HG02885 (cell line): ENCODE measurements around the gene PEAR1.

Experiments used
- ATAC-seq: cut with Tn5 transposase; IDR thresholded peaks from one replicate; pipeline ENCODE4 v1.9.1; 2021; ENCODE audit warnings: mild to moderate bottlenecking; ENCODE audit not compliant: unreplicated experiment, poor library complexity

Gene PEAR1

DNA sequence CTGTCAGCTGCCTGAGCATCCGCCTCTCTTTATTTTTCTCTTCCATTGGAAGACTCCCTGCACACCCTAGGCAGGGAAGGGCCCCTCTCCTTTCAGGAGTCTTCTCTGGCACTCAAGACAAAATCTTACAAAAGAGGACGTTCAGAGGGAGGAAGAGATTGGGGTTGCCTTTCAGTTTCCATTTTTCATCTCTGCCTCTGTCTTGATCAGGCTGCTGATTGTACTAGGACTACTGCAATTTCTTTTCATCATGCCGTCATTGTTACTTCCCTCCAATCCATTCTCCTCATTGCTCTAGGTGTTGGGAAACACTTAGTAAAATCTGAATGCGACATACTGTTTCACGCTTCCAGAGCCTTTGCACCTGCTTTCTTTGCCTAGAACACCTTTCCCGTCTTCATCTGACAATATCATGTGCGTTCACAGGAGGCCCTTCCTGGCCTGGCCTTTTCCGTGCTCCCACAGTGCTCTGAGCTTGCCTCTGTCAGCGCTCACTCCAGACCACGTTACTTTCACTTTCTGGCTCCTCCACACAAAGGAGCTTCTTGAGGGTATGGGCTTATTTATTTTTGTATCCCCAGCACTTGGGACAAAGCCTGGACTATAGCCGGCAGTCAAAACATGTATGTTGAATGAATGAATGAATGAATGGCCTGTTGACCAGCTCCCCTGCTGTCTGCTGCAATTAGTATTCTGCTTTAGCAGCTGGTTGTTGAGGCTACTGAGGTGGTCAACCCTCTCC is 37.9 kb downstream of the PEAR1 start:
- ATAC-seq: no peak

DNA sequence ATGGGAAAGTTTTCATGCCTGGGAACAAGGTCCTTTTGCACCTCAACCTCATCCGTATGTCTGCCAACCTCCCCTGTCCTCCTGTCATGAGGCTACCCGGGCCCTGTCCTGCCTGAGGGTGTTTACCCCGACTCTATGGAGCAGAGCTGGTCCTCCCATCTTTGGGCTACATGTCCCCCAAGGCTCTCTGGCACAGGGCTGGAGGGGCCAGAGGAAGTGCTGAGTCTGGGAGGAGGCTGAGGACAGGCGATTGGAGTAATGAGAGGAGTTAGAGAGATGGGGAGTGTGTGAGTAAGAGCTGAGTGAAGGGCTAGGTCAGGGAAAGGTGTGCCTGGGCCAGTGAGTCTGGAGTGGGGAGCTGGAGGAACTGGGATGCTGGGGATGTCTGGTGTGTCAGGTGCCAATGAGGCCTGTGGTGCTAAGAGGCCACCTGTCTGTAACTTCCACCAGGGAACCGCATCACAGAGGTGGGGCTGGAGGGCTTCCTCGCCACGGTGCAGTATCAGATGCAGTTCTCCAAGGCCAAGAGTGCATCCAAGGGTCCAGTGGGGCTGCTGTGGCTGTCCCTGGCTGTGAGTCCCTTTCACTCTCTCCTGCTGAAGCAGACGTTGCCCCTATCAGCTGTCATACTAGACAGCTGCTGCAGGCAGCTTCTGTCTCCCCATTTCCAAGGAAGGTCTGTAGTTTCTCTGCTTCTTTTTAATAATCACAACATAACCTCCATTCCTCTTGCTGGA is 38.6 kb downstream of the PEAR1 start:
- no peak for ATAC-seq

DNA sequence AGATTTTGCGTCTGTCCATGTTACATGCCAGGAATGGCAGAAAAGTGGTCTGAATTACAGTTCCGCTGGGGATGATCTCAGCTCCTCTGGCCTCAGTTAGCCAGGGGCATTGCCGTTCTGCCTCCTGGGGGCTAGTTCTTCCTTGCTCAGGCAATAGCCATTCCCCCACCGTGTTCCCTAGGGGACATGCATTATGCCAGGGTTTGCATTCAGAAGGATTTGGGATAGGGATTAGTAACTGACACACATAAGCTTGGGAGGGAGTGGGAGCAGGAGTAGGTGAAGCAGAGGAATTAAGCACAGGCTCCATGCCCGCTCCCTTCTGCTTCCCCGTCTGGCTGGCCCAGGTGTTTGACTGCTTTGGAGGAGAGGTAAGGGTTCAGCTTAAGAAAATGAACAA is 39.6 kb downstream of the PEAR1 start:
- ATAC-seq: no peak

DNA sequence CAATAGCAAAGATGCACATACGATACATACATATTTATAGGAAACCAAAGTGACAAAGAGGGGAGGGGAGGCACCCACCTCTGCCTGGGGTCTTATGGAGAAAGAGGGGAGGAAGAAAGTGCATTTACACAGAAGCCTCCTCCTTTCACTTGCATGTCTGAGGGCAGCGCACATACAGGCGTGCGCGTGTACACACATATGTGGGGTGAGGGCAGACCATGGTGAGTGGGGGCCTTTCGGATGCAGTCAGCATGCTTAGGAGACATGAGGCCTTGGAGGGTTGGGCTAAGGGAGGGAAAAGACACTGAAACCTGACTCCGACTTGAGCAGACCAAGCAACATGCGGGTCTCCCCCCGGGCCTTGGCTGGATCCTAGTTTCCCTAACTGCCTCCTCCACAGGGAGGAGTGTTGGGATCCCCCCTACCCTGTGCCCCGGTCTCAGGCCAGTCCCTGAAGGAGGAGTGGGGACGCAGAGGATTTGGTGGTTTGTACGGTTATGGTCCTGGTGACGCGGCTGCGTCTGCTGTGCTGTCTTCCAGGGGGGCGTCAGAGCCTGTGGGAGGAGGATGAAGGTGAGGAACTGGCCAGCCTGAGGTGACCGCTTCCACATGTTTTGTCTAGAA is 42.1 kb downstream of the PEAR1 start:
- ATAC-seq: no peak

DNA sequence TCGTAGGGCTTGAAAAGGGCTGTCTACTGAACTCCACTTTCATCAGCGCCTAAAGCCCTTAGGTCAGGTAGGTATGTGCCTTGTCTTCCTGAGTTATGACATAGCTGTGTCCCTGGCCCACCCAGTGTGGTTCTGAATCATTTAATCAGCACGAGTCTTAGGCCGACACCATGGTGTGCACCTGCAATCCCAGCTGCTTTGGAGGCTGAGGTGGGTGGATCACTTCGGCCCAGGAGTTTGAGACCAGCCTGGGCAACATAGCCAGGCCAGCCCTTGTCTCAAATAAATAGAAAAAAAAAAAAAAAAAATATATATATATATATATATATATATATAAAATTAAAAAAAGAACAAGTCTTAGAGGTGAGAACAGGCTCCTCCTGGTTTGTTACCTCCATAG is 42.7 kb downstream of the PEAR1 start:
- no peak for ATAC-seq

DNA sequence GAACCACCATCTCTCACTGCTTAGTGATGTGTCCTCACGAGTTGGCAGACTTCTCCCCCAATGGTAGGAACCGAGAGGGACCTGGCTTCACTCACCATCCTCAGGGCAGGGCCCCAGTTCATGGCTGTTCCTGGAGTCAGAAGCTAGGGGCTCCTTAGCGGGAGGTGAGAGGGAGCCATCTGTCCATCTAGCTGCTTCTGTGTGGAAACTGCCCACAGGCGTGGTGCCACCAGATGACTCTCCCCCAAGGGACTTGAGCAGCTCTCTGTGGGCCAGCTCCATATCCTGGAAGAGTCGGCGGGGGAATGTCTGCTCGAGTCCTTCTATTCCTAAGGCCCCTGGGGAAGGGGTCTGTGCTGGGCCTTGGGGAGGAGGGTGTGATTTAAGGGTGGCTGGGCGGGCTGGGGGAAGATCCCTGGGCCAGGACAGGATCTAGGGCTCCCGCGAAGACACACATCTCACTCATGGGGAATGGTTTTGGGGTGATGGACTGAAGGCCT is 43.3 kb downstream of the PEAR1 start:
- no peak for ATAC-seq

DNA sequence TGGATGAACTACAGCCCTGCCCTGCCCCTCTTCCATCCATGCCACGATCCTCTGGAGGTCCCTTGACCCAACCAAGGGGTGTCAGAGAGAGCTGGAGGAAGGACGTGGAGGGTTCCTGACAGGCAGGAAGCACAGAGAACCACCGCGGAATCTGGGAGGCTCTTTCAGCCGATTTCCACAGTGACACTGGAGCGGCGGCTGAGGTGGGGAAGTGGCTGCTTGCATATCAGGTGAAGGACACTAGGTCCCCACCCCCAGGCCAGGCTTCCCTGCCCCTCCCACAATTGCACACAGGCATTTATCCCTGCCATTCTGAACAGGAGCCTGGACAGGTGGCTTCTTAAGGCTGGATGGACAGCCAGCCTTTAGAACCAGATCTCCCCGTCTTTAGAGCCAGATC is 44.4 kb downstream of the PEAR1 start:
- no peak for ATAC-seq

DNA sequence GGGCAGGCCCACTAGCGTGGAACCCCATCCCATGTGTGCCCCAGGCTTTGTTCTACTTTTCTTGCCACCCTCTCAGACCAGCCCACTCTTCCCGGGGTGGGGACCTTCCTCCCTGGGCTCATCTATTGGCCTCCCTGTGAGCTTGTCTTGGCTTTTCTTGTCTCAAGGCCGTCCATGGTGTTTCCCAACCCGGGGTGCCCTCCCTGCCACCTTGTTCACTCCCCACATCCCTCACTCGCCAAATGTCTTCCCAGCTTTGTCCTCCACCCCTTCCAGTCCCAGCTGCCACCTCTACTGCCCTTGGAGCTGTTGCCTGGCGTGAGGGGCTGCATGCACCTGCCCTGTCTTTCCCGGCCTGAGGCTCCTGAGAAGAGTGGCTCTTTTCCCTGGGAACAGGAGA is 45.3 kb downstream of the PEAR1 start:
- no peak for ATAC-seq

DNA sequence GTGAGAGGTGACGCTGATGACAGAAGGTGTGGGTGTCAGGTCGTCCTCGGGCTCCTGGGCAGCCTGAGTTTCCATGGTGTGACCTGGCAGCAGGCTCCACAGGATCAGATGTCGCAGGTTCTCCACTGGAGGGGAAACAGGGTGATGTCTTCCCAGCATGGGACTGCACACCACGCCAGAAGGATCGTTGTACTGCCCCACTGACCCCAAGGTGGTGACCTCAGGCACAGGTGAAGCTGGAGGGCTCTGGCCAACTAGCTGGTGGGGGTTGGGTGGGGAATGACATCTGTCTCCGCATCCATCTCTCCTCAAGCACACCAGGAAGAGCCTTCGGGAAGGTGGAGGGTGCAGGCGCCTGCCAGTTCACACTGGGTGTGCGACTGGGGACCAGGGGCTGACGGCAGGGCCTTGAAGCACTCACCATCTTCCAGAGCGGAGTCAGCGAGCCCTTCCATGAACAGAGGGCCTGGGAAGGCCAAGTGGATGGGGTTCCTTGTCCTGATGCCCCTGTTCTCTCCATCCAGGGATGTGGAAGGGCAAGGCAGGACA is 46.3 kb downstream of the PEAR1 start:
- ATAC-seq: no peak

DNA sequence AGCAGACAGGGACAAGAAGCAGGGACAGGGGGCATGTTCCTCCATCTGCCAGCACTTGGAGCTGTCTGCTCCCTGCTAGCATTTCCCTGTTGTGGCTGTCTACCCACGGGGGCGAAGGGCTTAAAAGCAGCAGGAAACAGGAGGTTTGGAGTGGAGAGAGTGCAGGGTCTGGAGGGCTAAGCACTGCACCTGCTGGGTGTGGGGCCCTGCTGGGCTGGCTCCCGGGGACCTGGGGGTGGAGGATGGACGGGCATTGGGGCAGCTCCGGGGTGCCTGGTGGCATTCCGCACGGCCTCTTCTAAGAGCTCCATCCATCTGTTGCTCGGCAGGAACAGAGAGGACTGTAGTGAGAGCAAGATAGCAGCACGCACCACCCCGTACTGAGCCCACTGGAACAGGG is 48.2 kb downstream of the PEAR1 start:
- ATAC-seq: no peak

DNA sequence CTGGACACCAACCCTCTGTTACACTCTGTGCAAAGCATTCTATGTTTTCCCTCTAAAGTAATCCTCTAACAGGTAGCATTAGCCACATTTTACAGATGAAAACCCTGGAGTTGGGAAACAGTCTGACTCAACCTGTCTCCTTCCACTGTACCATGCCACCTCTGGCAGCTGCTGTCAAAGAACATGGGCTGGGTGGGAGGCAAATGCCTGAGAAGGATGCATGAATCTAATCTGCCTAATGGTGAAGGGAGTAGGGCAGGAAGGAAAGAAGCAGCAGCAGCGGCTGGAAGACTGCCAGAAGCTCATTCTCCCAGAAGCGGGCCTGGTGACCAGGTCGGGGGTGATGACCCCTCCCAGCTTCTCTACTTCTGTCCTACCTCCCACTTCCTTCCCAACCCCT is 48.7 kb downstream of the PEAR1 start:
- ATAC-seq: no peak

DNA sequence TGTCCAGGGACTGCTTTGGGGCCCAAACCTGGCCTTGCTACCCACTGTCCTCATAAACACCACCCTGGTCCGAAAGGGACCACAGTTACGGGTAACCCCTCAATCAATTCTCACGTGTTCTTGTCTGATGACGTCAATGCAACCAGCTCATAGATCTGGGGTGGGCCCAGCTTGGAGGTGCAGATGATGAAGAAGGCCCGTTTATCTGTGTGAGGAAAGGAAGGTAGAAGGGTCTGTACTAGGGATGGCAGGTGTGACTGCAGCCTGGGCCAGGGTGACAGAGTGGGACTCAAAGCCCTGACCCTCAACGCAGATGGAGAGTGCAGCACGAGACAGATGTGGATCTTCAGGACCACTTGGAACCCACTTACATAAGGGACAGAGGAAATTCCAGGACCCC is 49.1 kb downstream of the PEAR1 start:
- no peak for ATAC-seq

DNA sequence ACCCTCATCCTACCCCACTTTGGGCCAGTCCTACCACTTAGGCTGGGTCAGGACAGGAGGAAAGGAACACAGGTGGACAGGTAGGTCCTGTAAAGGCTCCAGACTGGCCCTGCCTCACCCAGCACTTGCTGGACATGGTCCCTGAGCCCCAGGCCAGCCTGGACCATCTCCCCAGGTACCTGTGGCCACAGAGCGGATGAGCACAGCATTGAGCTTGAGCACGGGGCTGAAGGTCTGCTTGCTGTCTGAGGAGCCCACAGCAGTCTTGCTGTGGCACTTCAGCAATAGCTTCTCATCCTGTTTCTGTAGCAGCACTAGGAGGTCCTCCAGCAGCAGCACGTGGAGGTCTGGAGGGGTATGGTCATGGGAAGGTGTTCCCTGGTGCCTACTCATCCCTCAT is 50.2 kb downstream of the PEAR1 start:
- ATAC-seq: no peak

DNA sequence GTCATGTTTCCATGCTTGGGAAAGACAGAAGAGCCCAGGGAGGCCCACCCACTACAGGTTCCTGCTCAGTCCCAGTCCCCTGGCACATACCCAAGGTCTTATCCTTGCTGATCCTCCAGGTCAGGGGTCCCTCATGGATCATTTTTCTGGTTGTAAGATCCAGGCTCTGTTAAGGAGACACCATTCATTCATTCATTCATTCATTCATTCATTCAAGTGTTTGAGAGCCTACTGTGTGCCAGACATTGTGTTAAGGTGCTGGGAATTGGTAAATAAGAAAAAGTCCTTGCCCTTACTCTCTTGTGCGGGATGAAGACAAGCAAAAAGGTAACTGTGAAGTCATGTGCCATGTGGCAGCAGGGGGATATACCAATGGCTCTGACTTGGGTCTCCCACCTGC is 50.8 kb downstream of the PEAR1 start:
- ATAC-seq: no peak

DNA sequence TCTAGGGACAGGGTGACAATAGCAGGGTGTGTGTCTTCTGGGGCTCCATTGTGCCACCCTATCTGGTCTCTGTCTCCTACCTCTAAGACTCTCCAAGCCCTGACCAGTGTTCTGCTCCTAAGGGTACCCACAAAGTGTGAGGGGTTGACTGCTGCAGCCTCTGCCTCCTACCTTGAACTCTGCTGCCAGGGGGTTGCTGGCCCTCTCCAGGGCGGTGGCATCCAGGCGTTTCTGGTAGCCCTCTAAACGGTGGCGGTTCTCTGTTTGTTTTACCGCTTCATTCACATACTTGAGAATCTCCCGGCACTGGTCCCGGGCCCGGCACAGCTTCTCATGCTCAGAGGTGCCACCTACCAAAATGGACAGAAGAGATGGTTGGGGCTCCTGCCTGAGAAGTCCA is 51.3 kb downstream of the PEAR1 start:
- ATAC-seq: no peak

DNA sequence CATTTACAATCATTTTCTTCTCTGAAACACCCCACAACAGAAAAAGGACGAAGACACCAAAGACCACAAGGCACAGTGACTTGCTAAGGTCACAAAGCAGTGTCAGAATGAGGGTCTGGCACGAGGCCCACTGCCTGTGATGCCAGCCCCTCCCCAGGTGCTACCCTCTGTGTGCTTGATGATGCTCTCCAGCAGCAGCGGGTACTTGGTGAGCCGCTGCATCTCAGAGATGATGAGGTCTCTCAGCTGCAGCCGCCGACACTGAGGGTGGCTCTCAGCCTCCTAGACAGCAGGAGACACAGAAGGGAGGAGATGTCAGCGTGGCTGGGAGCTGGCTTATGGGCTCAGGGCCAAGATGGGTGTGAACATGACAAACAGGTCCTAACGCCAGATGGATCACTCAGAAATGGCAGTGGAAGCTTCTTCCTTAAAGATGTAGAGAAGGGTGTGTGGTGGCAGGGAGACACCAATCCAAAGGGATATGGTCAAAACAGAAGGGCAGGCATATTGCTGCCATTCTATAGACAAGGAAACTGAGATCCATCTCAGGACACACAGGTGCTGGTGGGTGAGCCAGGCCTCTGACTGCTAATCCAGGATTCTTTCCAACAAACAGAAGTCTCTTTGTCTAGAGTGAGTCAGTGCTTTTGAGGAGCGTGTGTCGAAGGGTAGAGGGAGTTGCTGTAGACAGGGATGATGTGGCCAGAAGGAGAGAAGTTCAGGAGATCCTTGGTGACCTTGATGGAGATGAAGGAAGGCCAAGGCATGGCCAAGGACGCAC is 52.6 kb downstream of the PEAR1 start:
- ATAC-seq: no peak

DNA sequence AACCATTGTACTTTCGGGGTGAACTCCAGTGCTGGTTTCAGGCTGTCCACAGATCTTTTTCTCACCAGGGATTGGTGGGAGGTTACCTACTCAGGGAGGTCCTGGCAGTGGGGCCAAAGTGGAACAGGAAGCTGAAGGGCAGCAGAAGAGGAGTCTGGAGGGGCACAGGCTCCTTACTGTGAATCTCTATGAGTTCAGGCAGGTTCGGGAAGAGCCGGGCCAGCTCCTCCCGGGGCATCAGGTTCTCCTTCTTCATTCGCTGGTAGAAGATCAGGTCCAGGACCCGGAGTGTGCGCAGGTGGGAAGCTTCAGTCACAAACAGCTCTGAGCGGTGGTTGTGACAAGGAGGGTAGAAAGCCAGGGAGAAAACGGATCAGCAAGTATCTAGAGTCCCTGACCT is 53.6 kb downstream of the PEAR1 start:
- no peak for ATAC-seq

DNA sequence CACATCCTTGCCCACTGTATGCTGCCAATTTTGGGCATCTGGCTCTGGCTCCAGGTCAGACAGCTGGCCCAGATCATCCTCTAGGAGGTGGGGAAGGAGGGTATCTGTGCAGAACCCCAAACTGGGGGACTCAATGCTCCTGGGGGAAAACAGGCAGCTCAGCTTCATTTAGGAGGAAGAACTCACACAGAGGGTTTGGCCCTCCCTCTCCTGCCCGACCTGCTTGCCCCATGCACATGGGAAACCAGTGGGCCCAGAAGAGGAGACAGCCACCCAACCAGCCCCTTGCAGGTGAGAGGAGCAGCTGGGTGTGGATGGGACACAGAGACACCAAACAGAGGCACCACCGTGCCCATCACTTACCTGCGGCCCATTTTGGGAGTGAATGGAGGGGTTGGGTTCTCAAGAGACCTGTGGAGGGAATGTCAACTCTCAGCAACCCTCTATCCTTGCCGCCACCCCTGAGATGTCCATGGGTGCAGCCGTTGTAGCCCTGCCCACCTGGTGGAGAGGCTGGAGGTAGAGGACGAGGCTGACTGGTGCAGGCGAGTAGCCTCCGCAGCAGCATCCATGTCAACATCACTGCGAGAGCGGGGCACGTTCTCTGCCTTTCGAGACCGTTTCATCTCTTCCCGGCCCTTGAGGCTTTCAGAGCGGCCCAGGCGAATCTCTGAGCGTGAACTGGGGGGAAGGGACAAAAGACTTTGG is 54.5 kb downstream of the PEAR1 start:
- ATAC-seq: no peak

DNA sequence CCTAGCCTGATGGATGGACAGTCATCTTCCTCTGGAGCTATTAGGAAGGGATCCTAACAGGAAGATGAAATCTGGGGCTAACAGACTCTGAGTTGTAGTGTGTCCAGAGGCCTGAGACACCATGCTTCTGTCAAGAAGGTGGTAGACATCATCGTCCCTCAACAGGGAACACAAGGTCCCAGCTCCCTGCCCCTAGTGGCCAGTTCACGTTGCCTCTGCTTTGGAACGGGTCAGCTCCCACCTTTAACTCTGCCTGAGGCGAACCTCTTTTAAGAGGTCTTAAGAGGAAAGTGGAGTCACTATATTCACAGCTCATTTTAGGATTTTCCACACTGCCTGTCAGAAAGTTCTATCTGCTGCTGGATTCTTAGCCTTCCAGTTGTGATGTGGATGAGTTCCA is 55.2 kb downstream of the PEAR1 start:
- no peak for ATAC-seq

DNA sequence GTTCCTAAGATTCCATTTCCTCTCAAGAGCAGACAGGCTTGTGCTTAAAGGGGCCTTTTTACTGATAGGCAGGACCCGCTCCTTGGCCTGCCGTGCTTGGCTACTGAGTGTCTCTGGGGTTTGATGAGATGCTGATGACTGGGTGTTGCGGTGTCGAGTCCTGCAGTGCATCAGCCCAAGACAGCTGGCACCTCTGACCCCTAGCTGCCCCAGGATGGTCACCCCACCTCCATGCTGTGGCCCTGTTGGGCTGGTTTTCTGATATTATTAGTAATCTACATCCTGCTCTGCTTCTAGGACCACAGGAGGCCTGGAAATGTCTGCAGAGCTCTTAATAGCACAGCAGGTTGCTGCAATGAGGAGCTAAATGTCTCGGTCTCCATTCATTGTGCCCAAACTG is 55.6 kb downstream of the PEAR1 start:
- ATAC-seq: no peak
